ENCODE measurements around the gene SLC39A8.
"Not testable (repeated sequence)": the region's sequence is repeated elsewhere in the genome, so short reads cannot be mapped to it uniquely, and the experiment has no call there.

Gene SLC39A8

DNA sequence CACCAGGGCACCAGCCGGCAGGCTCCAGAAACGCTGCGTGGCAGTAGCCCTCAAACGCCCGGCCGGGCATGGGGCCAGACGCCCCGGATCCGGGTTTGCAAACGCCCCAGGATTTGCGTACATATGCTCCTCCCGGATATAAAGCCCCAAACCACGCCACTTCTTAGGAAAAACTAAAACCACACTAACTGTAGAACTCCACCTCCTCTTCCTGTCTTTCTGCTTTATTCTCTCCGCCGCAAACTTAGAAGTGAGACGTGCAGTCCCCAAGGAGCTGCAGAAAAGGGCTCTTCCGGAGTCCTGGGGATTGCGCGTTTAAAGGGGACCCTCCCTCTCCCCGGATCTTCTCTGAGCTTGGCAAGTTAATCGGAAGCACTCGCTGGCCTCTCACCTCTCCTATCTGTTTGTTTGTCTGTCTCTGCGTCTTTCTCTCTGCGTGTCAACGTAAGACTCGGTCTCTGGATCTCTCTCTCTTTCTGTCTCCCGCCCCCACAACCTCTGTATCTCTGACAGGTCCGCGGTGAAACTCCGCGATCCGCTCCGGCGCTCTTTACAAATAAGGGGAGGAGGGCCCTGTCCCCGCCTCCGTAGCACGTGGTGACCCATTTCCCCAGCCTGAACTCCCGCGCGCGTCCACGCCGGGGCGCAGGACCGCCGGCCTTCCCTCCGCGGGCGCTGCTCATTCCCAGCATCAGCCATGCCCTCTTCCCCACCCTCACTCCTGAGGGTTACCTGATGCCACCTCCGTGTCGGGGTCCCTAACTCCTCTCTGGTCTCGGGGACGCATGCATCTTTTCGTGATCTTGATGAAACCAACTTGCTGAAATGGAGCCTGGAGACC lies at the start of gene SLC39A8:
SLC39A8 (minus strand) TSS at position 529 of the 841 bp plus-strand sequence. CDS start 820 bp downstream, outside the sequence.
- peak; percentile 77 to 86 for DNase-seq (ENCODE audit: low read depth in 2 of 2)

DNA sequence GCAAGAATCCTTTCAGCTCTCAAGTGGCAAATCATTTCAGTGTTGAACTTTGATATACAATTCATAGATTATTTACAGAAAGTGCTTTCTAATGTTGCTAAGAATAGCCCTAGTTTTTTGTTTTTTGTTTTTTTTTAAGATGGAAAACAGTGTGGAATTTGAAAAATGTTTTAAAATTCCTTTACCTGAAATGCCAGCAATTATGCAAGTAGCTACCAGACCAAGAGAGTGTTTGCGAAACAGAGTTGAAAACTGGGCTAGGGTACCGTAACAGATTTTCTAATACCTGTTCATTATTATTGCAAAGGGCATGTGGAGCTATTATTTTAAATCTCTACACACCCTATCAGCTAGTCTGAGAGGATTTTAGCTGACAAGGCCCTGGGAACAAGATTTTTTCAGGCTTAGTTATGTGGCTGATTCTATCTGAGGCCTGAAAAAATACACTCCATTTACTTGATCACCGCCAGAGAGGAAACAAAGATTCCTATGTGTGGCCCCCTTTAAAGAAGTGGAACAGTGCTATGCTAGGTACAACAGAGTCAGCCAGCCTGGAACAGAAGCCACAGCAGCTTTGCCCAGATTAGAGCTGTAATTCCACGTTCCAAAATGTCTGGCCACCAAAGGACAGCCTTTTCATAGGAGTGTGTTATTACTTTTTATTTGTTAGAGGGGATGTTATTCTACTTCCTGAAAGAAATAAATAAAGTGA lies 46.9 kb upstream of the SLC39A8 start:
- no peak for DNase-seq (ENCODE audit: low read depth in 2 of 2)

DNA sequence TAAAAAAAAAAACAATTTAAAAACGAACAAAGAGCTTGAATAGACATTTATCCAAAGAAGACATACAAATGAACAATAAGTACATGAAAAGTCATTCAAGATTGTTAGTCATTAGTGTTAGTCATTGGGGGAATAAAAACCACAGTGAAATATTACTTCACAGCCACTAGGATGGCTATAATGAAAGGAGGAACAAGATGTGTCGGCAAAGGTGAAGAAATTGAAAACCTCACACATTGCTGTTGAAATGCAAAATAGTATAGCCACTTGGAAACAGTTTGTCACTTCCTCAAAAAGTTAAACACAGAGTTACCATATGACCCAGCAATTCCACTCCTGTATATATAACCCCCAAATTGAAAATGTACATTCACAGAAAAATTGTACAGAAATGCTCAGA lies 45.2 kb upstream of the SLC39A8 start:
- DNase-seq (ENCODE audit: low read depth in 2 of 2), result no peak

DNA sequence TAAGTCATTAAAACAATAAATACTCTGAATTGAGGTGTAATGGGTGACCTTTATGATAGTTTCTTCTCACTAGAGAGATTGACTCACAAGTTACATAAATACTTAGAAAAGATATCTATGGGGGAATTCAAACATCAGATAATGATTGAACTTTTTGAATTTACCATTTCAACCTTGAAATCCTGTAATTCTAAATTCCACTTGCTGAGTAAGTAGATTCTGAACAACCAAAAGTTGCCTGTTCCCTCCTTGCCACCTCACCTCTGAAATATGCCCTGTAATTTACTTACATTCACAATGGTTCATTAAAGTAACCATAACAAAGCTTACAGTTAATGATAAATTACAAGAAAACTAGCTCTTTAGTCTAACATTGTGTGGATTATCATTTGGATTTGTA lies 43.3 kb upstream of the SLC39A8 start:
- no peak for DNase-seq (ENCODE audit: low read depth in 2 of 2)

DNA sequence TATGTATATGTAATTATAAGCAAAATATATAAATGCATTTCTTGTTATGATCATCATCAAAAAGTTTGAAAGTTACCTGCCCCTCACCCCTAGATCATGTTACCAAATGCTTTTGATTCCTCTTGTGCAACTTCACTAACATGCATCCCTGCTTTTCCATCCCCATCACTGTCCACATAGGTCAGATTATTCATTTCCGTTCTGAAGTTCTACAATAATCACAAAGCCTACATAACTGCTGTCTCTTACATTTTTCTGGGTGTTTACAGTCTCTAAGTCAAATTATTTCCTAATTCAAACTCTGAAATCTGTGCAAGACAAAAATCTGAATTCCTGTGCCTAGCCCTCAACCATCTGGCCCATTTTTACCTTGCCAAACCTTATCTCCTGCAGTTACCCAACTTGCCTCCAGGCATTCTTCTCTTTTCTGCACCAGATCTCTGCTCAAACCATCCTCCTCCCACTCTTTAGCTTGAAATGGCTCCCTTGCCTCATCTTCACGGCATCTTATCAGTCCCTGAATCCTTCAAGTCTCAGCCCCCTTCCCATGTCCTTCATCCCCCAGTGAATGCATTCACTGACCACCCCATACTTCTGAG lies 42.4 kb upstream of the SLC39A8 start:
- no peak for DNase-seq (ENCODE audit: low read depth in 2 of 2)

DNA sequence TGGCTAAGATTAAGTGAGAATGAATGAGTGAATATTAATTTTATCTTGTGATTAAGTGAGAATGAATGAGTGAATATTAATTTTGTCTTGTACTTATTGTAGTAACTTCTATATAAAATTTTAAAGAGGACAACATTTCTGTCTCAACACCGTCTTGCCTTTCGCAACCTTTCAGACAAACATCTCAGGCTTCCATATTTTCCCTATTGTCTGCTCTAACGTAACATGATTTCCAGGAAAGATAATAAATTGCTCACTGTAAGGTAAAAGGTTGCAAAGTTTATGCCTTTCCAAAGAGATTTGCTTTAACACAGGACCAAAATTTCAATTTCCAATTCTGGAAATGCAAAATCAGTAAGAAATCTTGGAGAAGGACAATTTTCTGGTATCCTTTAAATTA lies 41.7 kb upstream of the SLC39A8 start:
- DNase-seq (ENCODE audit: low read depth in 2 of 2), result no peak

DNA sequence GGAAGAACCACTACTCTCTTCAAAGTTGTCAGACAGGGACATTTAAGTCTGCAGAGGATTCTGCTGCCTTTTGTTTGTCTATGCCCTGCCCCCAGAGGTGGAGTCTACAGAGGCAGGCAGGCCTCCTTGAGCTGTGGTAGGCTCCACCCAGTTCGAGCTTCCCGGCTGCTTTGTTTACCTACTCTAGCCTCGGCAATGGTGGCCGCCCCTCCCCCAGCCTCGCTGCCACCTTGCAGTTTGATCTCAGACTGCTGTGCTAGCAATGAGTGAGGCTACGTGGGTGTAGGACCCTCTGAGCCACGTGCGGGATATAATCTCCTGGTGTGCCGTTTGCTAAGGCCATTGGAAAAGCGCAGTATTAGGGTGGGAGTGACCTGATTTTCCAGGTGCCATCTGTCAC lies 35.0 kb upstream of the SLC39A8 start:
- not testable (repeated sequence) for DNase-seq (ENCODE audit: low read depth in 2 of 2)

DNA sequence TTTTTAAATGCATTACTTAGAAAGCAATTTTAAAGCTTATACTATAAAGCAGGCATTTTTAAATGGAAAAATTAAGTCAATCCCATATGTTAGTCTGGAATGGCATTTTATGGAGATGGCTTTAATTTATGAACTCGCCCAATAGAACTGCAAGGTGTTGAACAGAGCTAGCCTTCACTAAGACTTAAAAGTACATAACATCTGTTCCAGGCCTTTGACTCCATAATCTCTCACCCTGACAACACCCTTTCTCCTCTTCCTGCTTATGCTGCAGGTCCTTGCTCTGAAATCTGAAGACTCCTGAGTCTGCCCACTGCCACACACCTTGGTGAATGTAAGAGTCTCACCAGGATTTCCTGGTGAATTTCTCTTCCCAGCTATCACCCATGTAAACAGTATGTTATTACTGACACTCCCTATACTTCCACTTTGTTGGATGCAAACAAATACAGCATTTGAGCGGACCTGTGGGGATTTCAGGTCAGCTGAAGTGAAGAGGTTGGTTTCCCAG lies 17.7 kb upstream of the SLC39A8 start:
- DNase-seq (ENCODE audit: low read depth in 2 of 2), result no peak

DNA sequence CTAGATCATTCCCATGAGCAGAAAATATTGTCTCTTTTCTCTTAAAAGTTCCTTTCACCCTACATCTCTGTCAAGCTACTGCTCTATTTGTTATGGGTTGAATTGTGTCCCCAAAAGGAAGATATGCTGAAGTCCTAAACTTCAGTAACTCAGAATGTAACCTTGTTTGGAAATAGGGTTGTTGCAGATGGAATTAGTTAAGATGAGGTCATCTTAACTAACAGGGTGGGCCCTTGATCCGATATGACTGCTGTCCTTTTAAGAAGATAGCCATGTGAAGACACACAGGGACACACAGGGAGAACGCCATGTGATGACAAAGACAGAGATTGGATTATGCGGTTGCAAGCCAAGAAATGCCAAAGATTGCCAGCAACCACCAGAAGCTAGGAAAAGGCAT lies 12.8 kb upstream of the SLC39A8 start:
- DNase-seq (ENCODE audit: low read depth in 2 of 2), result no peak

DNA sequence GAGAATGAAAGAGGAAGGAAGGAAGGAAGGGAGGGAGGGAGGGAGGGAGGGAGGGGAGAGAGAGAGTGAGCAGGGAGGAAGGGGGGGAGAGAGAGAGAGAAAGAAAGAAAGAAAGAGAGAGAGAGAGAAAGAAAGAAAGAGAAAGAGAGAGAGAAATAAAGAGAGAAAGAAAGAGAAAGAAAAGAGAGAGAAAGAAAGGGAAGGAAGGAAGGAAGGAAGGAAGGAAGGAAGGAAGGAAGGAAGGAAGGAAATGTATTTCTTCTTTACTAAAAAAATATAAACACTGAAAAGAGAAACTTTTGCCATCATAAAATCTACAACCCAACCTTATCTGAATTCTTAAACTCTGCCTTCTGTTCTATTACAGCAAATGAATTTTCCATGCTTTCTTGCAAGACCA lies 12.4 kb upstream of the SLC39A8 start:
- DNase-seq (ENCODE audit: low read depth in 2 of 2), result not testable (repeated sequence)

DNA sequence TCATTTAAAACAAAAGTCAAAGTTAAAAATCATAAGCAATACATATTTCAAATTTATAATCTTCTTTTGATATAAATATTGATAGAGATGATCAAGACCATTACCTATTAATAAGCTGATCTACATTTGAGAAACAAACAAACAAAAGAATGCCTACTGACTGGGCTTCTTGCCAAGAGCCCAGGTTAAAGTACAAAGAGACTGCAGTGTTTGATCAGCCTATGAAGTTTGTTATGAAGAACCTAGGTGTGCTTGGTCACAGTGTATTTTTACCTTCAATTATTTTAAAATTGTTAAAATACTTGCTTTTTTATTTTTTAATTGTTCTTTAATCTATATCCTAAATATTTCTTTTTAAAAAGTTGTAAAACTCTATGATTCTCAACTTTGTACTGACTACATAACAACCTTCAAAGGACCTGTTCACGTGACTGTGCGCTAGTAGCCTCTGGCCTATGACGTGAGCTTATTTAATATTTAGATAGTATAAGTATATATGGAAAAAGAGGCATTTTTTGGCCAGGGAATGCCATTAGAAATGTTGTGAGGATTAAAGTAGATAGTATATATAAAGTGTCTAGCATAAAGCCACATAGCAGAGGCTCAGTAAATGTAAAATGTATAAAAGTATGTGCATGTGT lies 11.4 kb upstream of the SLC39A8 start:
- DNase-seq (ENCODE audit: low read depth in 2 of 2), result no peak

DNA sequence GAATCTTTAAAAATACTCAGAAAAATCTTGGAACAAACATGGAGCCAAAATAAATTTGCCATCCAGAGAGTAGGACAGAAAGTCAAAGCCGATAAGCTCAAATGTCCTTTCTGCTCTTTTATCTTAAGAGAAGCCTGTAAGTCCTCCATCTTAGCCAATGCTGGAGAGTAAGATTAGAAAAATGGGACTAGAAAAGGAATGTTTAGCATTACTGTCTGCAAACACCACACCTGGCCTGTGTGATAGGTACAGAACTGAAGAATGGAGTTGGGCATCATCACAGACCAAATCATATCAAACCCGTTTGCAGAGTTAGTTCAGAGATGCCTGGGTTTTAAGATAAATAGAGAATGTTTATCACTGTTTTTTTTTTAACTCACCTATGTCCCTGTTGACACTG lies 10.5 kb upstream of the SLC39A8 start:
- no peak for DNase-seq (ENCODE audit: low read depth in 2 of 2)

DNA sequence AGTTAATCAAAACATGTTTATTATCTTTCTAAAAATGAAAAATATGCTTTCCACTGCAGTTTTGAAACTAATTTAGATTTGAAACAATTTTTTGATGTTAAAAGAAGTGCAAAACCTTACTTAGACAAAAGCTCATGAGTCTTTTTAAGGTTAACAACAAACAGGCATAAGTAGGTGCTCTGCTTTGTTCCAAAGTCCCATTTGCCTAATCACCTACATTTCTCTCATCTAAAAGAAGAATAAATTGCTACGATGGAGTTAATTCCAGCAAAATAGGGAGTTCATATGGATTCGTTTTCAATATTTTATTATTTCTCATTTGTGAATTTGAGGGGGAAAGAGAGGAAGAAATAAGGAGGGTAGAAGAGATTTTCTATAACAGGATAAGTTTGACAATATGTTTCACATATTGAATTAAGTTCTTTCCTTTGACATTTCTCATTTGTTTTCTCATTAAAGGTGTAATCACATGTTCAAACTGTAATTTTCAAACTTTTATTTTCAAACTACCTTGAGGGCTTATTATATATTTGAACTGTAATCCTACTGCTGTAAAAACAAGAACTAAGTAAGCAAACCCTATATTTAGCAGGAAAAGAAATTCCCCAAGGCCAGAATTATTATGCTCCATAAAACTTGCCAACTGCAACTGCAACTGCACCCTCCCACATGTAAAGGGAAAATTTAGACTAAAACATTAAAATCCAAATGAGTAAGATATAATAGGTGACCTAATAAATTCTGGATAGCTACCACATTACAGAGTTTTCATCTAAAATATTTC lies 9.6 kb upstream of the SLC39A8 start:
- no peak for DNase-seq (ENCODE audit: low read depth in 2 of 2)

DNA sequence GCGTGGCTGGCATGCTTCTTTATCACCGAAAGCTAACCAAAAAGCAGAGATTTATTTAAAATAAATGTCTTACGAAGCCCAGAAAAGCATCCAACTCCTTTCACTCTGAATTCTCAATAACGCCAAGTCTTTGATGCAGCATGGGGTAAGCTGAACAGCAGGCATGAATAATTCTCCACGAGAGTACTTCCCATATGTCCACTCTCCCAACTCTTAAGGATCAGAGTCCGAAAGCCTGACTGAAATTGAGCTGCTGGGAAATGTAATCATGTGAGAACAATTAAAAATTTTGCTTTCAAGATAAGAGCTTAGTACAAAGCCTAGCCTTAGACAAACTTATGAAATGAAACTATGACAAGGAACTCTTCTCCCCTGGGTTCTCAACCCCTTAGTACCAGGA lies 7.5 kb upstream of the SLC39A8 start:
- DNase-seq (ENCODE audit: low read depth in 2 of 2), result no peak

DNA sequence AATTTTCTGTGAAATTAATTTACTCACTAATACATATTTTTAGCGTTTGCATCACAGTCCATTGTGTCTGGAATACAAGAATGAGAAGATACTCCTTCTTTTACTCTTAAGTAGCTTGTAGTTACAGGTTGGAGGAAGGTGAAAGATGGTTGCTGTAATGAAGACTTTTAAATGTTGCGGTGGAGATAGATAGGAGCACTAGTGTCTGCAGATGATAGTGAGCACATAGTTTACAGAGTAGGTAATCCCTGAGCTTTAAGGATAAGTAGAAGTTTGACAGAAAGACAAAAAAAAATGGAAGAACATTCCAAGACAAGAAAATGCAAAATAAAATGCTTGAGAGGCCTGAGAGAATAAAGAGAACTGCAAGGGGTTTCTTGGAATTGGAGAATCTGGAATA lies 5.4 kb upstream of the SLC39A8 start:
- DNase-seq (ENCODE audit: low read depth in 2 of 2), result no peak

DNA sequence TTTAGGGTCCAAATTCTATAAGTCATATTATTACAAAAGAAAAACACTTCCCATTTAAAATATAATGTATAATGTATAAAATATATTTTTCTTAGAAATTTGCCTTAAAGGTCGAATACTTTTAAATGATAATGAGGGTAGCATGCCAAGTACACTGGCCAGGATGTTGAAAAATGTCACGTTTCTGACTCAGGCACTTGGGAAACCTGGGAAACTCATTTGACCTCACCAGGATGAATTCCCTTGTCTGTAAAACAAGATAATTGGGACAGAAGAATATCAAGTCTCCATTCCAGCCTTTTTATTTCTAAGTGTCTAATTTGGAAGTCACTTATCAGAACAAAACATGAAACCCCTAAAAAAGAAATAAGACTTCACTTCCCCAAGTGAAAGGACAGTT lies 3.4 kb upstream of the SLC39A8 start:
- no peak for DNase-seq (ENCODE audit: low read depth in 2 of 2)

DNA sequence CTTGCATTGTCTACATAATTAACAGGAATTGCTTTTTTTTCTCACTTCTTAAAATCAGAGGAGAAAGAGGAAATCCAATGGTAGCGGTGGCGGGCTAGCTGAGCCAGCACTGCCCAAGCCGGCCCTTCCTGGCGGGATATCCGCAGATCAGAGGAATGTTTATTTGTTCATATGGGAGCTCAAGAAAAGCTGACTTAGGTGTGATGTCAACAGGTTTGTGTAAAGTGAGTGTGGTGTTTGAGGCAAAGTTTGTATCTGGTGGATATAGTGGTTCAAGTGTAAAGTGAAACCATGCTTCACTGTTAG lies 466 bp upstream of the SLC39A8 start:
- no peak for DNase-seq (ENCODE audit: low read depth in 2 of 2)

DNA sequence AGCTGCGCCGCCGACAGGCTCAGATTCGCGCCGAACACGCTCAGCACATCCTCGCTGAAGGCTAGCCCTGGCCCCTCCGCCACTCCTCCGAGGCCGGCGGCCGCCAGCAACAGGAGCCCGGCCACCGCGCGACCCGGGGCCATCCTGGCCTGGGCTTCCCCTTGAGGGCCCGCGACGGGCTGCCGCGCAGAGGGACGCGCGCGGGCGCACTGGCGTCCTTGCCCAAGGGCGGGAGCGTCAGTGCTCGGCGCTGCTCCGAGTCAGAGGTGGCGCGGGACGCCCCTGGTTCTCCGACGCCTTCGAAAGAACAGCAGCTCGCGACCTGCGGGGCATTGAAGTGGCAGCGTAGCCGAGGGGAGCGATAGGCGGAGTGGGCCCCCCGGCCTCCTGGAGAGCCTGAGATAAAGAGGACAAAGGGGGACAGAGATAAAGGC lies 745 bp downstream of the SLC39A8 start:
- peak in 1 of 2 donors; percentile 40 for DNase-seq (ENCODE audit: low read depth in 2 of 2)

DNA sequence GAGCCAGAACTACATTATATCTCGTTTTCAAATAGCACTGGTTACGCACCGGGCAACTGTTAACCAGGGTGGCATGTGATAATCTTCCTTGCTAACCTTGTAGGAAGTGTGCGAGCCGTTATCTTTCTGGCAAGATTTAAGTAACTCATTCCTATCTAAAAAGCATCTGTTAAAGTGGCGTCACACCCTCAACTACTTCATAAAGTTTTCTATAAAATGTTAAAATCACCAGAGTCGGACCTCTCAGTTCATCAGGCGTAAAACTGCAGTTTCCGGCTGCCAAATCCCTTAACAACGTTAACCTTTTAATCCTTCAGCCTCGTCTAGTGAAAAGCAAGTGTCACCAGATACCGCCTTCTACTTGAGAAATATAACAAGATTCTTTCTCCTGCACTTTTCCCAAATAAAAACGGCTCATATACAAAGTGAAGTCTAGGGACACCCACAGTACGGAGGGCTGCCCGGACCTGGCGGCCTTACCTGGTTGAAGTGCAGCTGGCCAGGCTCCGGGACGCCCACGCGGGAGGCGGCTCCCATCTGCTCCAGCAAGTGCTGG lies 1.2 kb downstream of the SLC39A8 start:
- DNase-seq (ENCODE audit: low read depth in 2 of 2), result peak; percentile 24 to 40

DNA sequence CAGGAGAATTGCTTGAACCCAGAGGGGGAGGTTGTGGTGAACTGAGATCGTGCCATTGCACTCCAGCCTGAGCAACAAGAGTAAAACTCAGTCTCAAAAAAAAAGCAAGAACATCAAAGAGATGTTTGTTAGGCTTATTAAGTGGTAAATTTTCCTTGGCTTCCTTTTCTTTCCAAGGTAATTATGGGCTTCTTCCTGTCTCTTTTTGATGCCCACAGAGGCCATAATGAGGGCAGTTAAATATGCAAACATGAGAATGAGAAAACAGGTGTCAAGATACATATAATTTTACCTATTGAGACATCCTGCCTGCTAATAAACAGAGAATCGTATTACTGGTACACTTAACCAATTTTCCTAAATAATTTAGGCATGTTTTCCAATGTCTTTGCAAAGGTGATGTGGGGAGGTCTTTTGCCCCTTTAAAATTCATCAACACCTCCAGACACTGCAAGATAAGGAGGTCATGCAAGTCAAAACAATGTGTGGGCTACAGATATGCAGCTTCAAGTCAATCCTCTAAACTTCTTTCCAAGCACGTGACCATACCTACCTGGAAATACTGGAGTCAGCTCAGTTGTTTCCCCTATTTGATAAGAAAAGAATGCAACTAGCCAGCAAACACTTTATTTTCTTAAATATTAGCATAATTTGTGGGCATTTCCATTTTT lies 2.7 kb downstream of the SLC39A8 start:
- no peak for DNase-seq (ENCODE audit: low read depth in 2 of 2)

DNA sequence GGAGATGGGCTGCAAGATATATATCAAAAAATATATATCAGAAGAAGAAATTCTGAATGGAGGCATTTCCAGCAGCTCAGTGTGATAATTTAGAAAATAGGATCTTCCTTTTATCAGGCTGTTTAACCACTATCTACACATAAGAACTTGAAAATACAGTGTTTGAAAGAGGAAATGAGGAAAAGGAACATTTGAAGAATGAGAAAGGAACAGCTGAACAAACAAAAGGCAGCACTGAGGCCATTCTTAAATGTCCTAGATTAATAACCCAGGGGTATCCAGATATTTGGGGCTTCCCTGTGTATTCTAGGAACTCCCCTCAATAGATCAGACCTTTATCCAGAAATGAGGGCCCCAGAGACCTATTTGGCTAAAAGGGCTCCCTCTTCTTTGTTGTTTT lies 4.1 kb downstream of the SLC39A8 start:
- no peak for DNase-seq (ENCODE audit: low read depth in 2 of 2)

Data from stimulated activated CD8-positive, alpha-beta memory T cell treated with anti-CD3 and anti-CD28 coated beads, Interleukin-15, amount 100 ng/mL, for 4 hours (primary cell).